HFFc6 (cell line): Measurements from ENCODE around the gene ATP2A2. TPM values are rescaled to one million over a fixed set of nuclear protein-coding genes. Genes with fewer than 3 reads are reported as not detected.

ENCODE experiments used
- DNase-seq: peaks from one replicate; pipeline ENCODE4 v3.0.0-alpha.2; 2018
- H3K27ac Mint-ChIP-seq: 2 replicates; pipeline ENCODE4 v1.8.0; 2020; ENCODE audit warnings: mild to moderate bottlenecking, mixed read lengths
- H3K27me3 Mint-ChIP-seq: 2 replicates; pipeline ENCODE4 v1.8.0; 2021; ENCODE audit warnings: mild to moderate bottlenecking, moderate library complexity, mixed read lengths; ENCODE audit not compliant: insufficient read depth
- H3K36me3 Mint-ChIP-seq: 2 replicates; pipeline ENCODE4 v1.8.0; 2021; ENCODE audit warnings: low read depth, mixed read lengths
- H3K4me1 Mint-ChIP-seq: 2 replicates; pipeline ENCODE4 v1.8.0; 2020; ENCODE audit warnings: low read depth, mixed read lengths
- H3K4me3 Mint-ChIP-seq: 2 replicates; pipeline ENCODE4 v1.8.0; 2020; ENCODE audit warnings: mild to moderate bottlenecking, moderate library complexity, mixed read lengths
- H3K9me3 Mint-ChIP-seq: 2 replicates; pipeline ENCODE4 v1.8.0; 2020; ENCODE audit warnings: mild to moderate bottlenecking, mixed read lengths
- CTCF ChIP-seq: fragments of 200-600 bp; sonication (generic); IDR thresholded peaks from 2 replicates; pipeline ENCODE4 v1.5.0; 2021; ENCODE audit warnings: antibody characterized with exemption, mild to moderate bottlenecking
- total RNA-seq, 6 experiments: library from RNA; stranded (reverse); fragmentation: NEBNext Ultra II Directional; extraction: Animal tissue kit (Norgen Biotek cat#: 25700); gene quantifications; 2 replicates in 1 of 6; 3 replicates in 5 of 6; pipeline ENCODE4 v1.2.3, GENCODE V29; 2021

Gene ATP2A2
- total RNA-seq, 6 experiments from 2014 or later = 254 to 286 (median 267) TPM

GRCh38 chr12:110330544-110330943 is 49.5 kb downstream of the ATP2A2 start:
- Mint-ChIP-seq H3K9me3 (no peaks in the 10 kb centered on the region), H3K4me1 (peaks cover 27% of the 10 kb centered on the region), H3K27me3 (peaks cover 3% of the 10 kb centered on the region), H3K36me3 (peaks cover 59% of the 10 kb centered on the region), H3K27ac (peak overlapping the region; percentile 41), H3K4me3 (no peak overlapping the region)
- peak; percentile 16 for DNase-seq
- no peak for TF ChIP-seq CTCF

- Mint-ChIP-seq H3K36me3 (peaks cover 64% of the 10 kb centered on the region), H3K4me3 (no peak overlapping the region), H3K27ac (peak overlapping the region; percentile 11; the same call in 1 of the 2 replicates), H3K9me3 (no peaks in the 10 kb centered on the region), H3K27me3 (peaks cover 6% of the 10 kb centered on the region), H3K4me1 (peaks cover 27% of the 10 kb centered on the region)
- no peak for DNase-seq
- no peak for TF ChIP-seq CTCF
Measured at GRCh38 chr12:110333201-110333600, 52.2 kb downstream of the ATP2A2 start.

GRCh38 chr12:110335481-110336045 is 54.5 kb downstream of the ATP2A2 start:
- Mint-ChIP-seq H3K36me3 (peaks cover 81% of the 10 kb centered on the region), H3K4me3 (no peak overlapping the region), H3K9me3 (no peaks in the 10 kb centered on the region), H3K4me1 (peaks cover 31% of the 10 kb centered on the region), H3K27me3 (peaks cover 14% of the 10 kb centered on the region), H3K27ac (peak overlapping the region; percentile 42)
- TF ChIP-seq CTCF = no peak
- DNase-seq = no peak

- Mint-ChIP-seq H3K27ac (peak overlapping the region; percentile 24; the same call in 1 of the 2 replicates), H3K4me1 (peaks cover 27% of the 10 kb centered on the region), H3K9me3 (no peaks in the 10 kb centered on the region), H3K36me3 (peaks cover 86% of the 10 kb centered on the region), H3K4me3 (no peak overlapping the region), H3K27me3 (peaks cover 14% of the 10 kb centered on the region)
- no peak for TF ChIP-seq CTCF
- DNase-seq = no peak
Measured at GRCh38 chr12:110337912-110338710, 57.1 kb downstream of the ATP2A2 start.

GRCh38 chr12:110338754-110339153 is 57.7 kb downstream of the ATP2A2 start:
- Mint-ChIP-seq H3K4me3 (no peak overlapping the region), H3K27ac (peak overlapping the region; percentile 27), H3K36me3 (peaks cover 86% of the 10 kb centered on the region), H3K9me3 (no peaks in the 10 kb centered on the region), H3K4me1 (peaks cover 27% of the 10 kb centered on the region), H3K27me3 (peaks cover 14% of the 10 kb centered on the region)
- peak; percentile 67 for TF ChIP-seq CTCF
- no peak for DNase-seq
